DMS53 treated with DMSO at 0.1 percent for 48 hours (cell line): ENCODE data around the gene LHFPL5.

Source experiments
- DNase-seq: peaks from one replicate; lab custom pipeline; 2025; ENCODE audit not compliant: unreplicated experiment; lab: John Stamatoyannopoulos, UW

Gene LHFPL5

GRCh38 chr6:35790683-35791082, 14.5 kb upstream of the LHFPL5 start:
- DNase-seq, result no peak

- DNase-seq, result no peak
These were observed 10.4 kb upstream of the LHFPL5 start for GRCh38 chr6:35794536-35795452.

- no peak for DNase-seq
These were observed 9.6 kb upstream of the LHFPL5 start for GRCh38 chr6:35795453-35796071.

- DNase-seq, result no peak
These were observed 8.9 kb upstream of the LHFPL5 start for GRCh38 chr6:35796236-35796635.

GRCh38 chr6:35797837-35798526, 7.2 kb upstream of the LHFPL5 start:
- no peak for DNase-seq

GRCh38 chr6:35798706-35799105, 6.4 kb upstream of the LHFPL5 start:
- DNase-seq, result no peak

GRCh38 chr6:35801148-35801547, 4.0 kb upstream of the LHFPL5 start:
- no peak for DNase-seq

- DNase-seq, result peak; percentile 11
These were observed 3.5 kb downstream of the LHFPL5 start for GRCh38 chr6:35808688-35809087.

- no peak for DNase-seq
These were observed 4.7 kb downstream of the LHFPL5 start for GRCh38 chr6:35809809-35810208.

- peak; percentile 89 for DNase-seq
These were observed 6.0 kb downstream of the LHFPL5 start for GRCh38 chr6:35810971-35811698.

- DNase-seq, result no peak
These were observed 6.5 kb downstream of the LHFPL5 start for GRCh38 chr6:35811699-35811995.

GRCh38 chr6:35817515-35817914, 12.4 kb downstream of the LHFPL5 start:
- DNase-seq, result no peak

- no peak for DNase-seq
These were observed 18.4 kb downstream of the LHFPL5 start for GRCh38 chr6:35823601-35824000.

GRCh38 chr6:35824552-35825192, 19.5 kb downstream of the LHFPL5 start:
- no peak for DNase-seq

- no peak for DNase-seq
These were observed 24.2 kb downstream of the LHFPL5 start for GRCh38 chr6:35829306-35829705.

GRCh38 chr6:35831257-35832007, 26.3 kb downstream of the LHFPL5 start:
- DNase-seq, result no peak

- no peak for DNase-seq
These were observed 28.4 kb downstream of the LHFPL5 start for GRCh38 chr6:35833536-35833935.

- DNase-seq, result no peak
These were observed 33.9 kb downstream of the LHFPL5 start for GRCh38 chr6:35839019-35839418.

GRCh38 chr6:35842381-35842780, 37.2 kb downstream of the LHFPL5 start:
- DNase-seq, result no peak

GRCh38 chr6:35844290-35844689, 39.1 kb downstream of the LHFPL5 start:
- no peak for DNase-seq
